ENCODE results near the gene CYLD.

The CYLD gene

GRCh38 chr16:50831751-50832150 lies 89.9 kb downstream of the CYLD start:
- TF ChIP-seq EZH2 (IDR thresholded peaks at IDR 0.05; ENCODE audit: borderline replicate concordance, low read depth, low read length, severe bottlenecking) = no peak
- TF ChIP-seq CTCF (IDR thresholded peaks at IDR 0.05; ENCODE audit: borderline replicate concordance, extremely low read depth, low read length, poor library complexity, severe bottlenecking) = no peak
- Histone ChIP-seq H3K36me3 (ENCODE audit: insufficient read depth, low read length) (no peaks in the 10 kb centered on the region), H3K4me2 (ENCODE audit: insufficient read depth, low read length) (no peak overlapping the region), H3K9me3 (ENCODE audit: insufficient read depth, low read length, severe bottlenecking) (no peaks in the 10 kb centered on the region), H3K4me3 (ENCODE audit: low read depth in 1 of 2, low read length in 2 of 2) (no peak overlapping the region), H2AFZ (ENCODE audit: low read depth, low read length) (no peak overlapping the region), H3K79me2 (ENCODE audit: insufficient read depth, low read length) (no peaks in the 10 kb centered on the region), H3K27ac (ENCODE audit: low read length) (no peak overlapping the region), H3K27me3 (ENCODE audit: insufficient read depth, low read length, poor library complexity) (peaks cover 3% of the 10 kb centered on the region), H4K20me1 (ENCODE audit: insufficient read depth, low read length) (no peaks in the 10 kb centered on the region), H3K4me1 (ENCODE audit: insufficient read depth, low read length) (no peaks in the 10 kb centered on the region), H3K9ac (ENCODE audit: low read depth, low read length) (no peak overlapping the region)
- ATAC-seq (ENCODE audit: insufficient read depth, low read depth) (no peak), DNase-seq (no peak)

- no peak overlapping the region for H3K27ac ChIP-seq (ENCODE audit: low read length)
- H3K27me3 ChIP-seq (ENCODE audit: insufficient read depth, low read length, poor library complexity) = peaks cover 3% of the 10 kb centered on the region
- DNase-seq (no peak), ATAC-seq (ENCODE audit: insufficient read depth, low read depth) (no peak)
- no peak overlapping the region for H3K4me2 ChIP-seq (ENCODE audit: insufficient read depth, low read length)
- no peak overlapping the region for H3K9ac ChIP-seq (ENCODE audit: low read depth, low read length)
- no peaks in the 10 kb centered on the region for H3K79me2 ChIP-seq (ENCODE audit: insufficient read depth, low read length)
- no peak overlapping the region for H3K4me3 ChIP-seq (ENCODE audit: low read depth in 1 of 2, low read length in 2 of 2)
- no peaks in the 10 kb centered on the region for H3K4me1 ChIP-seq (ENCODE audit: insufficient read depth, low read length)
- H4K20me1 ChIP-seq (ENCODE audit: insufficient read depth, low read length) = no peaks in the 10 kb centered on the region
- no peak for TF ChIP-seq CTCF (IDR thresholded peaks at IDR 0.05; ENCODE audit: borderline replicate concordance, extremely low read depth, low read length, poor library complexity, severe bottlenecking)
- TF ChIP-seq EZH2 (IDR thresholded peaks at IDR 0.05; ENCODE audit: borderline replicate concordance, low read depth, low read length, severe bottlenecking) = no peak
- H3K36me3 ChIP-seq (ENCODE audit: insufficient read depth, low read length) = no peaks in the 10 kb centered on the region
- no peaks in the 10 kb centered on the region for H3K9me3 ChIP-seq (ENCODE audit: insufficient read depth, low read length, severe bottlenecking)
- H2AFZ ChIP-seq (ENCODE audit: low read depth, low read length) = no peak overlapping the region
Observed at GRCh38 chr16:50833929-50834328, 92.0 kb downstream of the CYLD start.

- no peaks in the 10 kb centered on the region for H3K79me2 ChIP-seq (ENCODE audit: insufficient read depth, low read length)
- no peak for ATAC-seq (ENCODE audit: insufficient read depth, low read depth)
- H3K9me3 ChIP-seq (ENCODE audit: insufficient read depth, low read length, severe bottlenecking) = no peaks in the 10 kb centered on the region
- no peak overlapping the region for H3K27ac ChIP-seq (ENCODE audit: low read length)
- no peak overlapping the region for H3K4me2 ChIP-seq (ENCODE audit: insufficient read depth, low read length)
- TF ChIP-seq CTCF (IDR thresholded peaks at IDR 0.05; ENCODE audit: borderline replicate concordance, extremely low read depth, low read length, poor library complexity, severe bottlenecking) (no peak), EZH2 (IDR thresholded peaks at IDR 0.05; ENCODE audit: borderline replicate concordance, low read depth, low read length, severe bottlenecking) (no peak)
- H3K9ac ChIP-seq (ENCODE audit: low read depth, low read length) = no peak overlapping the region
- no peak overlapping the region for H2AFZ ChIP-seq (ENCODE audit: low read depth, low read length)
- peaks cover 3% of the 10 kb centered on the region for H3K27me3 ChIP-seq (ENCODE audit: insufficient read depth, low read length, poor library complexity)
- no peak overlapping the region for H3K4me3 ChIP-seq (ENCODE audit: low read depth in 1 of 2, low read length in 2 of 2)
- H4K20me1 ChIP-seq (ENCODE audit: insufficient read depth, low read length) = no peaks in the 10 kb centered on the region
- H3K4me1 ChIP-seq (ENCODE audit: insufficient read depth, low read length) = no peaks in the 10 kb centered on the region
- no peaks in the 10 kb centered on the region for H3K36me3 ChIP-seq (ENCODE audit: insufficient read depth, low read length)
- DNase-seq = no peak
Observed at GRCh38 chr16:50834701-50835100, 92.8 kb downstream of the CYLD start.
